Right lobe of liver (tissue), 6 donors: ENCODE results near the gene VSTM4. TPM values are rescaled to one million over a fixed set of nuclear protein-coding genes. Genes with fewer than 3 reads are reported as not detected.

Experiments
- ATAC-seq, 4 donors: fragments of 200-7000 bp; cut with Tn5 transposase; one replicate each; pipeline ENCODE4 v1.9.1; 2020; ENCODE audit warnings: mild to moderate bottlenecking in 4 of 4, moderate library complexity in 4 of 4
- DNase-seq, 3 donors: peaks; one replicate each; pipeline ENCODE4 v3.0.0-alpha.2; 2020
- H3K27ac ChIP-seq, 3 donors: fragments of 200-600 bp; one replicate each; pipeline ENCODE4 v1.8.0; 2022
- H3K27me3 ChIP-seq, 2 donors: fragments of 200-600 bp; one replicate each; pipeline ENCODE4 v1.8.0; 2022
- H3K36me3 ChIP-seq, 4 donors: fragments of 200-600 bp; sonication (generic) in 1 of 4; one replicate each; pipeline versions ENCODE4 v1.5.1 to v1.8.0; 2017 to 2022; ENCODE audit warnings: control low read depth in 1 of 4
- H3K4me1 ChIP-seq, 4 donors: fragments of 200-600 bp; sonication (generic) in 1 of 4; one replicate each; pipeline versions ENCODE4 v1.5.1 to v1.8.0; 2017 to 2022; ENCODE audit warnings: control low read depth in 1 of 4
- H3K4me3 ChIP-seq, 3 donors: fragments of 200-600 bp; one replicate each; pipeline ENCODE4 v1.8.0; 2022
- H3K9me3 ChIP-seq, 4 donors: fragments of 200-600 bp; sonication (generic) in 1 of 4; one replicate each; pipeline versions ENCODE4 v1.5.1 to v1.8.0; 2017 to 2022; ENCODE audit warnings: control low read depth in 1 of 4
- POLR2A ChIP-seq: fragments of 450-650 bp; IDR thresholded peaks from one replicate; pipeline ENCODE4 v1.6.1; 2017; ENCODE audit warnings: antibody characterized with exemption, mild to moderate bottlenecking
- WGBS: methylation state at CpG from one replicate; pipeline ENCODE4 v1.1.6; 2018; ENCODE audit warnings: low coverage, low lambda C conversion rate; ENCODE audit not compliant: insufficient coverage; ENCODE audit errors: missing lambda C conversion rate; 5-methylcytosine and 5-hydroxymethylcytosine counted together
- intact Hi-C, 2 donors: fragments of 100-400 bp; cut with DNase I; formaldehyde crosslinking; loops; one replicate each; pipeline versions ENCODE4 v1.11.2 to v1.14.1; 2022
- total RNA-seq, 6 experiments: library from RNA; depleted of rRNA in 2 of 6; stranded (reverse); fragments of >200 nt in 2 of 6; fragmentation: NEBNext Ultra II Directional in 3 of 6; extraction: Animal tissue kit (Norgen Biotek cat#: 25700) in 3 of 6; gene quantifications; one replicate each; pipeline versions ENCODE4 v1.1.0 to v1.2.4, GENCODE V29; 2016 to 2023
- TF ChIP-seq, protein P1 (sequence below), 4 donors: fragments of 200-600 bp in 3 of 4; fragments of 450-650 bp in 1 of 4; IDR thresholded peaks; one replicate each; pipeline versions ENCODE4 v1.5.1 to v1.8.0; 2016 to 2022; ENCODE audit warnings: antibody characterized with exemption in 4 of 4, mild to moderate bottlenecking in 2 of 4
- donor health status: DM: no; HTN: yes; CAD: no.
- donor health status: DM: no; HTN: no; CAD: no.
- donor health status: DM: no; HTN: no; CAD: no.
- donor health status: DM: no; HTN: yes; CAD: no.
- donor health status: DM: no; HTN: yes; CAD: no.

VSTM4 gene
- total RNA-seq, 6 experiments from 2014 or later: 2.1 to 6.6 (median 3.1) TPM

DNA sequence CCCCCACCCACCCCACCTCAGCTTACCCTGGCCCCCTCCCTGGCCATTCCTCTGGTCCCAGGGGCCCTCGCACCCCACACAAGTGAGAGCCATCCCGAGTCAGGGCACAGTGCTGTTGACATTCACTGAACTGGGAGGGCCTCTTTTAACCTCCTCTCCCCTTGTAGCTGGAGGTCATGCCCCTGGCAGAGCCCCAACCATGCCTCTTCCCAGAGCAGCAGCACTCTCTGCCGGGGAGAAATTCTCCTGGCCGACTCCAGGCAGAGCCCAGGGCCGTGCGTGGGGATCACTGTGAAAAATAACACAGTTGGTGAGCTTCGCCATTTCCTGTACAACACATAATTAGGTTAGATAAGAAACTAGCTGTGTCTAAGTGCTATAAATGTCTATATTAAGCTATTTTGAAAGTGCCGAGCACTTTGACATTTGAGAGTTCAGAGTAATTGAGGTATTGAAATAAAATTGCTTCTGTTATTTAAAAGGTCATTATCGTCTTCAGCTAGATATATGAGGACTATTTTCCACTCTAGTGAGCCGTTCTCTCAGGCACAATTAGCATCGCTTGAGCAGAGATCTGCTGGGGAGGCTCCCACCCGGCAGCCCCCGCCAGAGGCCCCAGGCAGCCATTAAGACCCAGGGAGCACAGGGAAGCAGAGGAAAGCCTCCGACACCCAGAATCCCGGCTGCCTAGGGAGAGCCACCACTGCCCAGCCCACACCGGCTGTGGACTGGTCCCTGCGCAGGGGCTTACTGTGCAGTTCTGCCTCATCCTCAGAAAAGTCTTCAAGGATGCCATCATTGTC is 113.3 kb downstream of the VSTM4 start:
- WGBS: 60% methylated on average over 12 of the region's 17 CpGs
- Histone ChIP-seq H3K4me1 (peaks cover 0 to 6% (median 0%) of the 10 kb centered on the region in 4 donors), H3K27me3 (no peaks in the 10 kb centered on the region), H3K4me3 (no peak overlapping the region), H3K27ac (no peak overlapping the region), H3K36me3 (no peaks in the 10 kb centered on the region), H3K9me3 (no peaks in the 10 kb centered on the region)
- DNase-seq: no peak
- intact Hi-C loops: no loop called here
- TF ChIP-seq, protein P1, sequence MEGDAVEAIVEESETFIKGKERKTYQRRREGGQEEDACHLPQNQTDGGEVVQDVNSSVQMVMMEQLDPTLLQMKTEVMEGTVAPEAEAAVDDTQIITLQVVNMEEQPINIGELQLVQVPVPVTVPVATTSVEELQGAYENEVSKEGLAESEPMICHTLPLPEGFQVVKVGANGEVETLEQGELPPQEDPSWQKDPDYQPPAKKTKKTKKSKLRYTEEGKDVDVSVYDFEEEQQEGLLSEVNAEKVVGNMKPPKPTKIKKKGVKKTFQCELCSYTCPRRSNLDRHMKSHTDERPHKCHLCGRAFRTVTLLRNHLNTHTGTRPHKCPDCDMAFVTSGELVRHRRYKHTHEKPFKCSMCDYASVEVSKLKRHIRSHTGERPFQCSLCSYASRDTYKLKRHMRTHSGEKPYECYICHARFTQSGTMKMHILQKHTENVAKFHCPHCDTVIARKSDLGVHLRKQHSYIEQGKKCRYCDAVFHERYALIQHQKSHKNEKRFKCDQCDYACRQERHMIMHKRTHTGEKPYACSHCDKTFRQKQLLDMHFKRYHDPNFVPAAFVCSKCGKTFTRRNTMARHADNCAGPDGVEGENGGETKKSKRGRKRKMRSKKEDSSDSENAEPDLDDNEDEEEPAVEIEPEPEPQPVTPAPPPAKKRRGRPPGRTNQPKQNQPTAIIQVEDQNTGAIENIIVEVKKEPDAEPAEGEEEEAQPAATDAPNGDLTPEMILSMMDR (IDR thresholded peaks at IDR 0.05): no peak
- no peak for TF ChIP-seq POLR2A
- peak; percentile 32 to 55 (median 44) for ATAC-seq

- no peak for DNase-seq
- intact Hi-C loops: no loop called here
Observed at GRCh38 chr10:49001402-49001801, 113.9 kb downstream of the VSTM4 start.

DNA sequence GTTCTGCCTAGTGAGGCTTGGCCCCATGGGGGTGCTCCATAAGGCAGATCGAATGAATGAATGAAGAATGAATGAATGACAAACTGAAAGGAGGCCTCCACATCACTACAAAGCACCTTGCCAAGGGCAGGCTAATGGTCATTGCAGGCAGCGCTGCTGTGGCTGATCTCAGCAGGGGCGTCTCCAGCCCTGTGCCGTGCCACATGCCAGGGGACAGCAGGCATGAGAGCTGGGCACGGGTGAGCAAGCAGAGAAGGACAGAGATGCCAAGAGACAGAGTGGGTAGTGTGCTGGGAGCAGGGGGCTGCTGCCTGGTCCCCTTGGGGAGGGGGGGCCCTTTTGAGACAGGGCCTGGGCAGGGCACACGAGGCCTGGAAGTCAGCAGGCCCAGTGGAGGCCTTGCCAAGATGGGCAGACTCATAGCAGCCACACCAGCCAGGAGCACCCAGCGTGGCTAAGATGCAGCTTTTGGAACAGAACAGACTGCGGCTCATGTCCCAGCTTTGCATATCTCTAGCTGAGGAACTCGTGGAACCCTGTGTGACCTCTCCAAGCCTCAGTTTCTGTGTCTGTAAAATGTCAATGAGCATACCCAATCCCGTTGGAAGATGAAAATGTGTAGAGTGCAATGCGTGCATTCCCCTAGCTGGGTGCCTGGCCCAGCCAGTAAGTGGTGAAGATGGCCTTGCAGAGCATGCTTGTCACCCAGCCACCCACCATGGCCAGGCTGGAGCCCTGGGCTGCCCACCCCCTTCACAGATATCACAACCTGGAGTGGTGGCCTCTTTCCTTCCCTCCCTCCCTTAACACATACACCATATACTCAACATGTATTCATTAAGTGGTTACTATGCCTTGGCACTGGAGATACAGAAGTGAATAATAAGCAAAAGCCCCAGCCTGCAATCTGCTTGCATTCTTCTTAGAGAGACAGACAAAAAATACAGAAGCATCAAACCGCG is 114.6 kb downstream of the VSTM4 start:
- Histone ChIP-seq H3K4me1 (peaks cover 0 to 6% (median 0%) of the 10 kb centered on the region in 4 donors), H3K9me3 (no peaks in the 10 kb centered on the region), H3K4me3 (no peak overlapping the region), H3K36me3 (no peaks in the 10 kb centered on the region), H3K27ac (no peak overlapping the region), H3K27me3 (no peaks in the 10 kb centered on the region)
- DNase-seq (no peak), ATAC-seq (no peak)
- WGBS: 78% methylated on average over 3 of the region's 13 CpGs
- TF ChIP-seq POLR2A: no peak
- TF ChIP-seq, protein P1 (IDR thresholded peaks at IDR 0.05): no peak
- intact Hi-C loops: no loop called here

More at GRCh38 chr10:49001402-49001801, 113.9 kb downstream of the VSTM4 start:
- TF ChIP-seq POLR2A: no peak
- TF ChIP-seq, protein P1 (IDR thresholded peaks at IDR 0.05): peak in 3 of 4 donors; percentile 12 to 27 (median 19)
- WGBS: 89% methylated on average over 7 of the region's 9 CpGs
- Histone ChIP-seq H3K4me3 (no peak overlapping the region), H3K9me3 (no peaks in the 10 kb centered on the region), H3K27ac (no peak overlapping the region), H3K4me1 (peaks cover 0 to 6% (median 0%) of the 10 kb centered on the region in 4 donors), H3K36me3 (no peaks in the 10 kb centered on the region), H3K27me3 (no peaks in the 10 kb centered on the region)
- ATAC-seq: peak; percentile 37 to 75 (median 65)

DNA sequence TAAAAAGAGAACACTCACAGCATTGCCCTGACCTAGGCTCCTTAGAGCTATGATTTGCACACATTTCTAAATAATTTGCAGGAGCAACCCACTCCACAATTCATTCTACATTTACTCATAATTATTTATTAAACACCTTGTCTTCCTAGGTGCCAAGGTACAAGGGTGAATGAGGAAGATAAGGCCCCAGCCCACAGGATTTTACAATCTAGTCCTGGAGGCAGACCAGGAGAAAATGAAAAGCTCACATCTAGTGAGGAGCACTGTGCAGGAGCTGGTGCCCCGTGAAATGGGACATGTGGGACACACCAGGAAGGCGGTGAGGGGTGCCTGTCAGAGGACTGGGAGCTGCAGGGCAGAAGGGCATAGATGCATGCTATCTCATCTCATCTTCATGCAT is 116.0 kb downstream of the VSTM4 start:
- no peak for TF ChIP-seq POLR2A
- TF ChIP-seq, protein P1 (IDR thresholded peaks at IDR 0.05): no peak
- Histone ChIP-seq H3K36me3 (no peaks in the 10 kb centered on the region), H3K27ac (no peak overlapping the region), H3K9me3 (no peaks in the 10 kb centered on the region), H3K4me3 (no peak overlapping the region), H3K4me1 (peaks cover 0 to 6% (median 0%) of the 10 kb centered on the region in 4 donors), H3K27me3 (no peaks in the 10 kb centered on the region)
- intact Hi-C loops: no loop called here
- ATAC-seq (no peak), DNase-seq (no peak)
- 29% methylated on average over 1 of the region's 2 CpGs for WGBS
